H4 (cell line): ENCODE data around the gene NME7. TPM values are rescaled to one million over a fixed set of nuclear protein-coding genes. Genes with fewer than 3 reads are reported as not detected.
"Not testable (repeated sequence)": the region's sequence is repeated elsewhere in the genome, so short reads cannot be mapped to it uniquely, and the experiment has no call there.

Source experiments
- DNase-seq: peaks from one replicate; pipeline ENCODE4 v3.0.0-alpha.2; 2015; ENCODE audit warnings: low spot score
- total RNA-seq: library from RNA; depleted of rRNA; stranded (reverse); fragments of >200 nt; shearing (Covaris generic); gene quantifications from 2 replicates; pipeline ENCODE4 v1.2.3, GENCODE V29; 2014

The NME7 gene
- total RNA-seq, 1 experiment from 2014 or later, result 50.4 TPM

- no peak for DNase-seq
Measured at GRCh38 chr1:169305948-169306347, 61.6 kb downstream of the NME7 start.

GRCh38 chr1:169305356-169305755 lies 62.2 kb downstream of the NME7 start:
- DNase-seq, result no peak

- DNase-seq, result no peak
Measured at GRCh38 chr1:169300854-169301253, 66.7 kb downstream of the NME7 start.

GRCh38 chr1:169298441-169298840 lies 69.2 kb downstream of the NME7 start:
- DNase-seq, result no peak

GRCh38 chr1:169295846-169296245 lies 71.8 kb downstream of the NME7 start:
- DNase-seq, result no peak

GRCh38 chr1:169295425-169295824 lies 72.2 kb downstream of the NME7 start:
- DNase-seq, result no peak

- no peak for DNase-seq
Measured at GRCh38 chr1:169289016-169289415, 78.6 kb downstream of the NME7 start.

GRCh38 chr1:169288011-169288414 lies 79.6 kb downstream of the NME7 start:
- peak; percentile 16 for DNase-seq

- DNase-seq, result no peak
Measured at GRCh38 chr1:169287280-169287679, 80.3 kb downstream of the NME7 start.

- not testable (repeated sequence) for DNase-seq
Measured at GRCh38 chr1:169281562-169281961, 86.0 kb downstream of the NME7 start.

GRCh38 chr1:169271098-169271497 lies 96.5 kb downstream of the NME7 start:
- no peak for DNase-seq

- no peak for DNase-seq
Measured at GRCh38 chr1:169266133-169266532, 101.5 kb downstream of the NME7 start.

- DNase-seq, result no peak
Measured at GRCh38 chr1:169263059-169263458, 104.5 kb downstream of the NME7 start.

GRCh38 chr1:169261884-169262283 lies 105.7 kb downstream of the NME7 start:
- DNase-seq, result no peak

GRCh38 chr1:169260478-169261151 lies 107.0 kb downstream of the NME7 start:
- DNase-seq, result no peak

GRCh38 chr1:169259816-169260215 lies 107.8 kb downstream of the NME7 start:
- no peak for DNase-seq

GRCh38 chr1:169250795-169251194 lies 116.8 kb downstream of the NME7 start:
- DNase-seq, result no peak

- peak; percentile 4 for DNase-seq
Measured at GRCh38 chr1:169250022-169250421, 117.6 kb downstream of the NME7 start.

GRCh38 chr1:169249611-169250010 lies 118.0 kb downstream of the NME7 start:
- DNase-seq, result no peak

GRCh38 chr1:169245706-169246105 lies 121.9 kb downstream of the NME7 start:
- DNase-seq, result no peak

- no peak for DNase-seq
Measured at GRCh38 chr1:169240449-169241232, 127.0 kb downstream of the NME7 start.

- no peak for DNase-seq
Measured at GRCh38 chr1:169236880-169237279, 130.7 kb downstream of the NME7 start.

GRCh38 chr1:169236143-169236542 lies 131.5 kb downstream of the NME7 start:
- no peak for DNase-seq
